Tibial artery (tissue), 4 donors: ENCODE results near the gene TRIM63.

ENCODE experiments used
- DNase-seq, 2 donors: peaks; one replicate each; pipeline ENCODE4 v3.0.0-alpha.2; 2019
- H3K27ac ChIP-seq, 2 donors: fragments of 200-600 bp; sonication (generic) in 1 of 2; 1 replicate in 1 of 2; 2 replicates in 1 of 2; pipeline ENCODE4 v1.5.1; 2018 to 2019; ENCODE audit warnings: mild to moderate bottlenecking in 1 of 2
- H3K27me3 ChIP-seq, 2 donors: fragments of 200-600 bp; sonication (generic) in 1 of 2; one replicate each; pipeline versions ENCODE4 v1.5.1 to v1.6.0; 2016 to 2019
- H3K36me3 ChIP-seq, 3 donors: fragments of 200-600 bp; sonication (generic) in 2 of 3; one replicate each; pipeline ENCODE4 v1.5.1; 2016 to 2019; ENCODE audit warnings: mild to moderate bottlenecking in 2 of 3
- H3K4me1 ChIP-seq, 4 donors: fragments of 200-600 bp; sonication (generic) in 2 of 4; 1 replicate in 3 of 4; 2 replicates in 1 of 4; pipeline ENCODE4 v1.5.1; 2016 to 2019
- H3K4me3 ChIP-seq, 2 donors: fragments of 200-600 bp; sonication (generic) in 1 of 2; 1 replicate in 1 of 2; 2 replicates in 1 of 2; pipeline ENCODE4 v1.5.1; 2018 to 2019; ENCODE audit warnings: mild to moderate bottlenecking in 2 of 2
- H3K9me3 ChIP-seq, 3 donors: fragments of 200-600 bp; sonication (generic) in 1 of 3; one replicate each; pipeline ENCODE4 v1.5.1; 2016 to 2019
- intact Hi-C: fragments of 100-400 bp; cut with DNase I; formaldehyde crosslinking; loops from one replicate; pipeline ENCODE4 v1.15.0; 2023; ENCODE audit warnings: low total_unique reads
- TF ChIP-seq, protein P1 (sequence below), 2 experiments: fragments of 200-600 bp in 1 of 2; fragments of 450-650 bp in 1 of 2; IDR thresholded peaks; one replicate each; pipeline ENCODE4 v1.5.1; 2017 to 2019; ENCODE audit warnings: antibody characterized with exemption in 2 of 2, mild to moderate bottlenecking in 1 of 2, moderate library complexity in 1 of 2

Gene TRIM63

DNA sequence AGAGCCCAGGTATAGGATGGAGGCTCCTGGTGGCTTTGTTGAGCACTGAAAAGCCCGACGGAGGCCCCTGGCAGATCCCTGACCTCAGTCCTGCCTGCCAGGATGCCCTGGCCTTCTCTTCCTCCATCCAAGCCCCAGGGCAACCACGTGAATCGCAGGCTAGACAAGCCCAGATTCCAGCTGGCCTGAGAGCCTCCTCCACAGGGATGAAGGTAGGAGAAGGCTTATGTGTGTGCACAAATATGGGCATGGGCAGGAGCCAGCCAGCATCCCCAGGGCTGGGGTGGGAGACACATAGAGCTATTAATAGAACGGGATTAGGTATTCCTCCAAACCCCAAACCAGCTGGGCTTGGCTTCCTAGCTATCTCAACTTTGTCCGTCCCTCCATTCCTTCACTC, 49.8 kb downstream of the TRIM63 start:
- H3K36me3 ChIP-seq: no peaks in the 10 kb centered on the region
- H3K27me3 ChIP-seq: no peaks in the 10 kb centered on the region
- H3K4me3 ChIP-seq: no peak overlapping the region
- TF ChIP-seq, protein P1, sequence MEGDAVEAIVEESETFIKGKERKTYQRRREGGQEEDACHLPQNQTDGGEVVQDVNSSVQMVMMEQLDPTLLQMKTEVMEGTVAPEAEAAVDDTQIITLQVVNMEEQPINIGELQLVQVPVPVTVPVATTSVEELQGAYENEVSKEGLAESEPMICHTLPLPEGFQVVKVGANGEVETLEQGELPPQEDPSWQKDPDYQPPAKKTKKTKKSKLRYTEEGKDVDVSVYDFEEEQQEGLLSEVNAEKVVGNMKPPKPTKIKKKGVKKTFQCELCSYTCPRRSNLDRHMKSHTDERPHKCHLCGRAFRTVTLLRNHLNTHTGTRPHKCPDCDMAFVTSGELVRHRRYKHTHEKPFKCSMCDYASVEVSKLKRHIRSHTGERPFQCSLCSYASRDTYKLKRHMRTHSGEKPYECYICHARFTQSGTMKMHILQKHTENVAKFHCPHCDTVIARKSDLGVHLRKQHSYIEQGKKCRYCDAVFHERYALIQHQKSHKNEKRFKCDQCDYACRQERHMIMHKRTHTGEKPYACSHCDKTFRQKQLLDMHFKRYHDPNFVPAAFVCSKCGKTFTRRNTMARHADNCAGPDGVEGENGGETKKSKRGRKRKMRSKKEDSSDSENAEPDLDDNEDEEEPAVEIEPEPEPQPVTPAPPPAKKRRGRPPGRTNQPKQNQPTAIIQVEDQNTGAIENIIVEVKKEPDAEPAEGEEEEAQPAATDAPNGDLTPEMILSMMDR (IDR thresholded peaks at IDR 0.05): no peak
- H3K27ac ChIP-seq: no peak overlapping the region
- no peak for DNase-seq
- peaks cover 0 to 36% (median 14%) of the 10 kb centered on the region in 4 donors for H3K4me1 ChIP-seq
- no peaks in the 10 kb centered on the region for H3K9me3 ChIP-seq
- intact Hi-C loops: no loop called here

DNA sequence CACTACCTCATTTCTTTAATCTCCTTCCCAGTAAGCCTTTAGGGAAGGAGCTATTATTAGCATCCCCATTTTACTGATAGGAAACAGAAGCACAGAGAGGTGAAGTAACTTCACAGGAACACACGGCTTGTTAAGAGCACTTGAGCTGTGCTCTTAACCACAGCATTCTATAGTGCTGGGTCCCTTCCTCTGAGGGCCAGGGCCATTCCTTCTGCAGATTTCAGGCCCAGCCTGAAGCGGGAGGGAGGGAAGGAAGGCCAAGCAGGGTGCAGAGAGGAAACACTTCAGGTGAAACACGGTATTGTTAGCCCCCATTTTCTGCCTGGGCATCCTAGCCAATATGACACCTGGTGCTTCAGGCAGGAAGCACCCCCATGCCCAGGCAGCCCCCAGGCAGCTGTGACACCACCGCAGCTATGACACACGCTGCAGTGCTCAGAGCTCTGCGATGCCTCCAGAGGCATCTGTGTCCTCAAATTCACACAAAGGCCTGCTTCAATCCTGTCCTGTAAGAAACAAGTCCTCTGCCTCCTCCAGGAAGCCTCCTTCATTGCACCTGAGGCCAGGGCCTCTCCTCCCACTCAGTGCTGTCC, 50.4 kb downstream of the TRIM63 start:
- Histone ChIP-seq H3K4me3 (no peak overlapping the region), H3K36me3 (no peaks in the 10 kb centered on the region), H3K4me1 (peaks cover 0 to 31% (median 10%) of the 10 kb centered on the region in 4 donors), H3K27ac (no peak overlapping the region), H3K9me3 (no peaks in the 10 kb centered on the region), H3K27me3 (no peaks in the 10 kb centered on the region)
- TF ChIP-seq, protein P1 (IDR thresholded peaks at IDR 0.05): no peak
- no peak for DNase-seq
- intact Hi-C loops: no loop called here

- Histone ChIP-seq H3K27ac (no peak overlapping the region), H3K4me3 (no peak overlapping the region), H3K9me3 (no peaks in the 10 kb centered on the region), H3K36me3 (no peaks in the 10 kb centered on the region), H3K4me1 (peaks cover 0 to 24% (median 3%) of the 10 kb centered on the region in 4 donors), H3K27me3 (no peaks in the 10 kb centered on the region)
- intact Hi-C loops: no loop called here
- TF ChIP-seq, protein P1 (IDR thresholded peaks at IDR 0.05): no peak
- no peak for DNase-seq
These were observed 51.0 kb downstream of the TRIM63 start for GRCh38 chr1:26016258-26016952.

- no peaks in the 10 kb centered on the region for H3K27me3 ChIP-seq
- H3K4me1 ChIP-seq: peaks cover 0 to 14% (median 0%) of the 10 kb centered on the region in 4 donors
- no peak overlapping the region for H3K27ac ChIP-seq
- H3K9me3 ChIP-seq: no peaks in the 10 kb centered on the region
- TF ChIP-seq, protein P1 (IDR thresholded peaks at IDR 0.05): no peak
- no peaks in the 10 kb centered on the region for H3K36me3 ChIP-seq
- no peak overlapping the region for H3K4me3 ChIP-seq
- DNase-seq: peak in 1 of 2 donors; percentile 68
- intact Hi-C loops: no loop called here
These were observed 52.1 kb downstream of the TRIM63 start for GRCh38 chr1:26015358-26015757.

GRCh38 chr1:26014179-26014578, 53.3 kb downstream of the TRIM63 start:
- Histone ChIP-seq H3K4me1 (peaks cover 0 to 8% (median 0%) of the 10 kb centered on the region in 4 donors), H3K27ac (no peak overlapping the region), H3K36me3 (no peaks in the 10 kb centered on the region), H3K27me3 (no peaks in the 10 kb centered on the region), H3K4me3 (no peak overlapping the region), H3K9me3 (no peaks in the 10 kb centered on the region)
- intact Hi-C loops: no loop called here
- TF ChIP-seq, protein P1 (IDR thresholded peaks at IDR 0.05): no peak
- no peak for DNase-seq
